ENCODE data around the gene EHD2.
"Not testable (repeated sequence)": the region's sequence is repeated elsewhere in the genome, so short reads cannot be mapped to it uniquely, and the experiment has no call there.

EHD2 gene

GRCh38 chr19:47779524-47780214, 66.4 kb downstream of the EHD2 start:
- in situ Hi-C loops (cut with HindIII; ENCODE audit: low pct_ligation_motif_present, low pct_unique_long_range_greater_than_20kb, low sequenced_read_pairs): no loop called here
- DNase-seq: no peak

GRCh38 chr19:47780215-47780551, 67.0 kb downstream of the EHD2 start:
- in situ Hi-C loops (cut with HindIII; ENCODE audit: low pct_ligation_motif_present, low pct_unique_long_range_greater_than_20kb, low sequenced_read_pairs): no loop called here
- no peak for DNase-seq

- in situ Hi-C loops (cut with HindIII; ENCODE audit: low pct_ligation_motif_present, low pct_unique_long_range_greater_than_20kb, low sequenced_read_pairs): no loop called here
- DNase-seq: no peak
Observed at GRCh38 chr19:47781590-47782262, 68.5 kb downstream of the EHD2 start.

GRCh38 chr19:47786566-47786965, 73.3 kb downstream of the EHD2 start:
- in situ Hi-C loops (cut with HindIII; ENCODE audit: low pct_ligation_motif_present, low pct_unique_long_range_greater_than_20kb, low sequenced_read_pairs): no loop called here
- DNase-seq: no peak

- DNase-seq; in situ Hi-C loops (cut with HindIII; ENCODE audit: low pct_ligation_motif_present, low pct_unique_long_range_greater_than_20kb, low sequenced_read_pairs): not testable (repeated sequence)
Observed at GRCh38 chr19:47787307-47787706, 74.1 kb downstream of the EHD2 start.

GRCh38 chr19:47789811-47790210, 76.6 kb downstream of the EHD2 start:
- in situ Hi-C loops (cut with HindIII; ENCODE audit: low pct_ligation_motif_present, low pct_unique_long_range_greater_than_20kb, low sequenced_read_pairs); DNase-seq: not testable (repeated sequence)

- in situ Hi-C loops (cut with HindIII; ENCODE audit: low pct_ligation_motif_present, low pct_unique_long_range_greater_than_20kb, low sequenced_read_pairs): no loop called here
- DNase-seq: peak; percentile 67
Observed at GRCh38 chr19:47790398-47790814, 77.2 kb downstream of the EHD2 start.

GRCh38 chr19:47792616-47793015, 79.4 kb downstream of the EHD2 start:
- in situ Hi-C loops (cut with HindIII; ENCODE audit: low pct_ligation_motif_present, low pct_unique_long_range_greater_than_20kb, low sequenced_read_pairs): no loop called here
- no peak for DNase-seq

Data from ACHN (cell line).